HG03196 (cell line): Measurements from ENCODE around the gene C1orf50.

ENCODE experiments used
- ATAC-seq: cut with Tn5 transposase; IDR thresholded peaks from one replicate; pipeline ENCODE4 v1.9.1; 2021; ENCODE audit not compliant: unreplicated experiment

C1orf50 gene

GRCh38 chr1:42758641-42759040 lies 8.4 kb upstream of the C1orf50 start:
- ATAC-seq, result no peak

GRCh38 chr1:42759114-42759513 lies 7.9 kb upstream of the C1orf50 start:
- no peak for ATAC-seq

GRCh38 chr1:42761567-42761966 lies 5.5 kb upstream of the C1orf50 start:
- no peak for ATAC-seq

- ATAC-seq, result no peak
Observed at GRCh38 chr1:42762269-42762668, 4.8 kb upstream of the C1orf50 start.

- ATAC-seq, result no peak
Observed at GRCh38 chr1:42765269-42765668, 1.8 kb upstream of the C1orf50 start.

- ATAC-seq, result peak; percentile 9
Observed at GRCh38 chr1:42765832-42766740, 963 bp upstream of the C1orf50 start.

GRCh38 chr1:42767510-42768000 lies 506 bp downstream of the C1orf50 start:
- ATAC-seq, result no peak

- ATAC-seq, result no peak
Observed at GRCh38 chr1:42768172-42768571, 1.1 kb downstream of the C1orf50 start.

- no peak for ATAC-seq
Observed at GRCh38 chr1:42769811-42770210, 2.8 kb downstream of the C1orf50 start.

GRCh38 chr1:42773420-42773819 lies 6.4 kb downstream of the C1orf50 start:
- ATAC-seq, result no peak

- no peak for ATAC-seq
Observed at GRCh38 chr1:42774928-42775526, 8.0 kb downstream of the C1orf50 start.

GRCh38 chr1:42776502-42776901 lies 9.5 kb downstream of the C1orf50 start:
- ATAC-seq, result no peak

- no peak for ATAC-seq
Observed at GRCh38 chr1:42777852-42778251, 10.8 kb downstream of the C1orf50 start.

- no peak for ATAC-seq
Observed at GRCh38 chr1:42779725-42780124, 12.7 kb downstream of the C1orf50 start.

- no peak for ATAC-seq
Observed at GRCh38 chr1:42780176-42780575, 13.1 kb downstream of the C1orf50 start.

GRCh38 chr1:42783092-42783491 lies 16.0 kb downstream of the C1orf50 start:
- no peak for ATAC-seq

GRCh38 chr1:42784547-42784945 lies 17.5 kb downstream of the C1orf50 start:
- no peak for ATAC-seq

GRCh38 chr1:42784946-42785693 lies 18.1 kb downstream of the C1orf50 start, which contains the start of gene TMEM269:
TSS of gene TMEM269 (plus strand) at chr1:42784991. CDS start at chr1:42789894, 4,903 bp downstream.
- ATAC-seq, result no peak

GRCh38 chr1:42786097-42786496 lies 19.0 kb downstream of the C1orf50 start:
- ATAC-seq, result no peak

GRCh38 chr1:42788021-42788420 lies 21.0 kb downstream of the C1orf50 start:
- no peak for ATAC-seq

GRCh38 chr1:42793824-42794223 lies 26.8 kb downstream of the C1orf50 start:
- ATAC-seq, result no peak
